Measurements from ENCODE around the gene NGFR.

Gene NGFR

GRCh38 chr17:49468811-49469385 is 26.2 kb upstream of the NGFR start:
- DNase-seq (ENCODE audit: low read depth in 3 of 3, low spot score in 1 of 3): no peak

GRCh38 chr17:49469831-49470810 is 25.0 kb upstream of the NGFR start:
- no peak for DNase-seq (ENCODE audit: low read depth in 3 of 3, low spot score in 1 of 3)

- no peak for DNase-seq (ENCODE audit: low read depth in 3 of 3, low spot score in 1 of 3)
These were observed 23.9 kb upstream of the NGFR start for GRCh38 chr17:49471089-49471683.

- DNase-seq (ENCODE audit: low read depth in 3 of 3, low spot score in 1 of 3): no peak
These were observed 23.3 kb upstream of the NGFR start for GRCh38 chr17:49471769-49472168.

GRCh38 chr17:49472527-49472926 is 22.6 kb upstream of the NGFR start:
- no peak for DNase-seq (ENCODE audit: low read depth in 3 of 3, low spot score in 1 of 3)

- no peak for DNase-seq (ENCODE audit: low read depth in 3 of 3, low spot score in 1 of 3)
These were observed 21.0 kb upstream of the NGFR start for GRCh38 chr17:49473900-49474751.

- no peak for DNase-seq (ENCODE audit: low read depth in 3 of 3, low spot score in 1 of 3)
These were observed 17.4 kb upstream of the NGFR start for GRCh38 chr17:49477709-49478108.

- DNase-seq (ENCODE audit: low read depth in 3 of 3, low spot score in 1 of 3): no peak
These were observed 14.1 kb upstream of the NGFR start for GRCh38 chr17:49480836-49481615.

GRCh38 chr17:49482144-49482817 is 12.8 kb upstream of the NGFR start:
- no peak for DNase-seq (ENCODE audit: low read depth in 3 of 3, low spot score in 1 of 3)

- no peak for DNase-seq (ENCODE audit: low read depth in 3 of 3, low spot score in 1 of 3)
These were observed 11.2 kb upstream of the NGFR start for GRCh38 chr17:49483599-49484509.

- DNase-seq (ENCODE audit: low read depth in 3 of 3, low spot score in 1 of 3): no peak
These were observed 10.5 kb upstream of the NGFR start for GRCh38 chr17:49484588-49484987.

GRCh38 chr17:49486012-49486641 is 9.0 kb upstream of the NGFR start:
- DNase-seq (ENCODE audit: low read depth in 3 of 3, low spot score in 1 of 3): no peak

- no peak for DNase-seq (ENCODE audit: low read depth in 3 of 3, low spot score in 1 of 3)
These were observed 7.9 kb upstream of the NGFR start for GRCh38 chr17:49487183-49487582.

GRCh38 chr17:49488612-49489011 is 6.5 kb upstream of the NGFR start:
- no peak for DNase-seq (ENCODE audit: low read depth in 3 of 3, low spot score in 1 of 3)

- DNase-seq (ENCODE audit: low read depth in 3 of 3, low spot score in 1 of 3): no peak
These were observed 5.7 kb upstream of the NGFR start for GRCh38 chr17:49489348-49489747.

GRCh38 chr17:49490276-49490675 is 4.8 kb upstream of the NGFR start:
- DNase-seq (ENCODE audit: low read depth in 3 of 3, low spot score in 1 of 3): no peak

- no peak for DNase-seq (ENCODE audit: low read depth in 3 of 3, low spot score in 1 of 3)
These were observed 3.8 kb upstream of the NGFR start for GRCh38 chr17:49491192-49491769.

- no peak for DNase-seq (ENCODE audit: low read depth in 3 of 3, low spot score in 1 of 3)
These were observed 601 bp upstream of the NGFR start for GRCh38 chr17:49494399-49494985.
